ENCODE data around the gene SLC8A1. TPM values are rescaled to one million over a fixed set of nuclear protein-coding genes. Genes with fewer than 3 reads are reported as not detected.
"Not testable (repeated sequence)": the region's sequence is repeated elsewhere in the genome, so short reads cannot be mapped to it uniquely, and the experiment has no call there.

The SLC8A1 gene
- total RNA-seq, 4 donors from 2014 or later = 2.2 to 45.0 (median 9.6) TPM

GRCh38 chr2:40090044-40090443 lies 361.8 kb downstream of the SLC8A1 start:
- 93 to 95% methylated on average over 3 of the region's 3 CpGs for WGBS, 2 donors
- Histone ChIP-seq H3K4me1 (peaks cover 0 to 22% (median 0%) of the 10 kb centered on the region in 3 donors), H3K4me3 (no peak overlapping the region), H3K36me3 (no peaks in the 10 kb centered on the region), H3K9me3 (no peaks in the 10 kb centered on the region), H3K27me3 (no peaks in the 10 kb centered on the region), H3K27ac (no peak overlapping the region)
- intact Hi-C loops (cut with DNase I) = no loop called here
- DNase-seq = no peak
- TF ChIP-seq CTCF (IDR thresholded peaks at IDR 0.05) (no peak), POLR2A (IDR thresholded peaks at IDR 0.05) (no peak)

DNA sequence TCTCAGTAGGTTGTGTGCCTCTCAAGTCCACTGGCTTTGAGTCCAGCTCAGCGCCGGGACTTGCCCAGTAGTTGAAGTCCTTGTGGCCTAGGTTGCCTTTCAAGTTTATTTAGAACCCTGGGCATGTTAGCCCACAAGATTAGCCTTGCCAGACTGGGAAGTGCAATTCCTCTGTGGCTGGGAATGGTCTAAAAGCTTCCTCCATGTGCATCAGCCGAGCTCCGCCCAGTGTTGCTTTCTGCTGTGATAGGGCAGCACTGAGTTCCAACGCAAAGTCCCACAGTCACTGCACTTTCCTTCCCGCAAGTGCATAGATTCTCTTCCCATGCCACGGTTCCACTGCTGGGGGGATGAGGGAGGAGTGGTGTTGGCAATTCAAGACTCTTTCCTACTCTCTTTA lies 364.0 kb downstream of the SLC8A1 start:
- DNase-seq = no peak

DNA sequence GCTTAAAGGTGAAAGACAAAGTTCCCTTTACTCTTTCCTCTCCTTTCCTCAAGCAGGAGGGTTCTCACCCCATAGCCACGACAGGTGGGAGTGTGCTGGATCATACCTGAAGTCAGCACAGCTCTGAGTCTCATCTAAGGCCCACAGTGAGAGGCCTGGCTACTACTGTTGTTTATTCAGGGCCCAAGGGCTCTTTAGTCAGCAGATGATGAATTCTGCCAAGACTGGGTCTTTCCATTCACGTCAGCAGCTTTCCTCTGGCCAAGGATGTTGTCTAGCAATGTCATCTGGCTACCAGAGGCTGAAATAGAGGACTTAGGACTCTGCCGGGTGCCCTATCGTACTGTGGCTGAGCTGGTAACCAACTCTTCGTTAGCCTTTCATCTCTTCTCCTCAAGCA lies 364.5 kb downstream of the SLC8A1 start:
- intact Hi-C loops (cut with DNase I) = no loop called here
- DNase-seq = no peak
- Histone ChIP-seq H3K27ac (no peak overlapping the region), H3K27me3 (no peaks in the 10 kb centered on the region), H3K9me3 (no peaks in the 10 kb centered on the region), H3K36me3 (no peaks in the 10 kb centered on the region), H3K4me1 (no peaks in the 10 kb centered on the region), H3K4me3 (no peak overlapping the region)
- TF ChIP-seq CTCF (IDR thresholded peaks at IDR 0.05) = no peak
- TF ChIP-seq POLR2A (IDR thresholded peaks at IDR 0.05) = no peak
- 54 to 64% methylated on average over 4 to 5 of the region's 5 CpGs for WGBS, 2 donors

More for the DNA sequence above, 364.0 kb downstream of the SLC8A1 start:
- no peaks in the 10 kb centered on the region for H3K27me3 ChIP-seq
- WGBS, 2 donors = 92 to 99% methylated on average over 2 to 5 of the region's 7 CpGs
- no peaks in the 10 kb centered on the region for H3K9me3 ChIP-seq
- peaks cover 0 to under 1% (median 0%) of the 10 kb centered on the region in 3 donors for H3K4me1 ChIP-seq
- no peaks in the 10 kb centered on the region for H3K36me3 ChIP-seq
- H3K27ac ChIP-seq = no peak overlapping the region
- no peak overlapping the region for H3K4me3 ChIP-seq
- no peak for TF ChIP-seq POLR2A (IDR thresholded peaks at IDR 0.05)
- no peak for TF ChIP-seq CTCF (IDR thresholded peaks at IDR 0.05)
- intact Hi-C loops (cut with DNase I) = no loop called here

DNA sequence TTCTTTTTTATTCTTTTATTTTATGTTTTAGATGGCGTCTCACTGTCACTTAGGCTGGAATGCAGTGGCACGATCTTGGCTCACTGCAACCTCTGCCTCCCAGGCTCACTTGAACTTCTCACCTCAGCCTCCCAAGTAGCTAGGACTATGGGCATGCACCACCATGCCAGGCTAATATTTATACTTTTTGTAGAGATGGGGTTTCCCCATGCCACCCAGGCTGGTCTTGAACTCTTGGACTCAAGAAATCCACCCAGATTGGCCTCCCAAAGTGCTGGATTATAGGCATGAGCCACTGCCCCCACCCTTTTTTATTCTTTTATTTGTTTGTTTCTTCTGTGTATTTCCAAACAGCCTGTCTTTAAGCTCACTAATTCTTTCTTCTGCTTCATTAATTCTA lies 366.1 kb downstream of the SLC8A1 start:
- TF ChIP-seq POLR2A (IDR thresholded peaks at IDR 0.05) = no peak
- TF ChIP-seq CTCF (IDR thresholded peaks at IDR 0.05) = no peak
- intact Hi-C loops (cut with DNase I) = no loop called here
- WGBS, 2 donors = 54 to 83% methylated on average over 2 of the region's 2 CpGs
- Histone ChIP-seq H3K36me3 (no peaks in the 10 kb centered on the region), H3K4me3 (no peak overlapping the region), H3K27ac (no peak overlapping the region), H3K4me1 (no peaks in the 10 kb centered on the region), H3K9me3 (no peaks in the 10 kb centered on the region), H3K27me3 (no peaks in the 10 kb centered on the region)
- no peak for DNase-seq

GRCh38 chr2:40073336-40073735 lies 378.6 kb downstream of the SLC8A1 start:
- H3K4me1 ChIP-seq; intact Hi-C loops (cut with DNase I); H3K4me3 ChIP-seq; H3K27me3 ChIP-seq; H3K9me3 ChIP-seq; H3K36me3 ChIP-seq; H3K27ac ChIP-seq; DNase-seq: not testable (repeated sequence)
